Activated T-cell treated with anti-CD3 and anti-CD28 coated beads for 4 hours (primary cell): Measurements from ENCODE around the gene ADAMTS6.
"Not testable (repeated sequence)": the region's sequence is repeated elsewhere in the genome, so short reads cannot be mapped to it uniquely, and the experiment has no call there.

Experiments used
- DNase-seq: peaks from one replicate; pipeline ENCODE4 v3.0.0-alpha.2; 2020

ADAMTS6 gene, protein sequence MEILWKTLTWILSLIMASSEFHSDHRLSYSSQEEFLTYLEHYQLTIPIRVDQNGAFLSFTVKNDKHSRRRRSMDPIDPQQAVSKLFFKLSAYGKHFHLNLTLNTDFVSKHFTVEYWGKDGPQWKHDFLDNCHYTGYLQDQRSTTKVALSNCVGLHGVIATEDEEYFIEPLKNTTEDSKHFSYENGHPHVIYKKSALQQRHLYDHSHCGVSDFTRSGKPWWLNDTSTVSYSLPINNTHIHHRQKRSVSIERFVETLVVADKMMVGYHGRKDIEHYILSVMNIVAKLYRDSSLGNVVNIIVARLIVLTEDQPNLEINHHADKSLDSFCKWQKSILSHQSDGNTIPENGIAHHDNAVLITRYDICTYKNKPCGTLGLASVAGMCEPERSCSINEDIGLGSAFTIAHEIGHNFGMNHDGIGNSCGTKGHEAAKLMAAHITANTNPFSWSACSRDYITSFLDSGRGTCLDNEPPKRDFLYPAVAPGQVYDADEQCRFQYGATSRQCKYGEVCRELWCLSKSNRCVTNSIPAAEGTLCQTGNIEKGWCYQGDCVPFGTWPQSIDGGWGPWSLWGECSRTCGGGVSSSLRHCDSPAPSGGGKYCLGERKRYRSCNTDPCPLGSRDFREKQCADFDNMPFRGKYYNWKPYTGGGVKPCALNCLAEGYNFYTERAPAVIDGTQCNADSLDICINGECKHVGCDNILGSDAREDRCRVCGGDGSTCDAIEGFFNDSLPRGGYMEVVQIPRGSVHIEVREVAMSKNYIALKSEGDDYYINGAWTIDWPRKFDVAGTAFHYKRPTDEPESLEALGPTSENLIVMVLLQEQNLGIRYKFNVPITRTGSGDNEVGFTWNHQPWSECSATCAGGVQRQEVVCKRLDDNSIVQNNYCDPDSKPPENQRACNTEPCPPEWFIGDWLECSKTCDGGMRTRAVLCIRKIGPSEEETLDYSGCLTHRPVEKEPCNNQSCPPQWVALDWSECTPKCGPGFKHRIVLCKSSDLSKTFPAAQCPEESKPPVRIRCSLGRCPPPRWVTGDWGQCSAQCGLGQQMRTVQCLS (N-terminal part only)

DNA sequence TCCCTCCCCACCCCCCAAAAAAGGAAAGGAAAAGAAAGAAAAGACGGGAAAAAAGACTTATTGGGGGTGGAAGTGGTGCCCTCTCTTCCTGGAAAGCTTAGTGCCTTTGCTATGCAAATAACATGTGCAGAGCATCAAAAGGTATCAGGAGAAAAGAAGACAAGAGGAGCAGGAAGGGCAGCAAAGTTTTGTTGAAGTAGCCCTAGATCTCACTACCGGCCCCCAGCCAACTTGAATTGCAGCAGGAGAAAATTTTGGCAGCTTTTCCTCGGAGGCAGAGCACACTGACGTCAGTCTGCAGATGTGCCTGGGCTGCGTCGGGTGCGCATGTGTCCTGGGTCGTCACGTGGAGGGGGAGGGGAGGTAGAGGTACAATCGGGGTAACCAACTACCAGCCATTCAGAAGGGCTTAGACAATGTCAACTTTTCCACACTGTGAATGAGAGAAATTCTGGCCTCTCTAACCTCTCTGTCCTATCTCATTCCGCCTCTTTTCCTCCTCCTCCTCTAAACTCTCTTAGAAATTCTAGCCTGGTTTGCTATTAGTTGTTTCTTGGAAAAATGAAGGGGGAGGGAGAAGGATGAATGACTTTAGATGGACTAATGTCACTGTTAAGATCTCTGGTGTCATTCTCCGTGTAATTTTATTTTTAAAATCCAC, at the start of gene ADAMTS6:
Gene ADAMTS6 (minus strand): TSS at position 286 of the 661 bp plus-strand sequence. CDS start 8,247 bp downstream, outside the sequence.
- DNase-seq, result peak; percentile 71

DNA sequence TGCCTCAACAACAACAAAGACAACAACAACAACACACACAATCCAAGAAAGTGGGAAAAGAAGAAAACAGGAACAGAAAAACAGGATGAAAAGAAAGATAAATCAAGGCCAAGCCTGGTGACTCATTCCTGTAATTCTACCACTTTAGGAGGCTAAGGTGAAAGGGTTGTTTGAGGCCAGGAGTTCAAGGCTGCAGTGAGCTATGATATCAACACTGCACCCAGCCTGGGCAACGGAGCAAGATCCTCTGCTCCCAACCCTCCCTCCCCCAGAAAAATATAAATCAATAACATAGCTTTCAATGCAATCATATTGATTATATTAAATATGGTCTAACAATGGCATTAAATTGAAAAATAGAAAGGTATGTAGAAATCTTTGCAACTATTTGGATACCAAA, 49.2 kb upstream of the ADAMTS6 start:
- DNase-seq, result no peak

DNA sequence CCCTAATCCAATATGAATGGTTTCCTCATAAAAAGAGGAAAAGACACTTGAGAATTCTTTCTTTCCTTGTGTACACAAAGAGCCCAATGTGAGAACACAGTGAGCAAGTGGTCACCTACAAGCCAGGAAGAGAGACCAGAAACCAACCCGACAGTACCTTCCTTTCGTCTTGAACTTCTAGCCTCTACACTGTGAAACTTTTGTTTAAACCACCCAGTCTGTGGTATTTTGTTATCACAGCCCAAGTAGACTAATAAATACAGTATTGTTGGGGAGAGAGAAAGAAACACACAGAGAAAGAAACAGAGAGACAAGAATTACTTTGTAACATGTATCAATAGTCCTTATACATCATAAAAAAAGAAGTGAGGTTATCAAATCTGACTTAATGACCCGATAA, 44.0 kb upstream of the ADAMTS6 start:
- DNase-seq, result no peak

DNA sequence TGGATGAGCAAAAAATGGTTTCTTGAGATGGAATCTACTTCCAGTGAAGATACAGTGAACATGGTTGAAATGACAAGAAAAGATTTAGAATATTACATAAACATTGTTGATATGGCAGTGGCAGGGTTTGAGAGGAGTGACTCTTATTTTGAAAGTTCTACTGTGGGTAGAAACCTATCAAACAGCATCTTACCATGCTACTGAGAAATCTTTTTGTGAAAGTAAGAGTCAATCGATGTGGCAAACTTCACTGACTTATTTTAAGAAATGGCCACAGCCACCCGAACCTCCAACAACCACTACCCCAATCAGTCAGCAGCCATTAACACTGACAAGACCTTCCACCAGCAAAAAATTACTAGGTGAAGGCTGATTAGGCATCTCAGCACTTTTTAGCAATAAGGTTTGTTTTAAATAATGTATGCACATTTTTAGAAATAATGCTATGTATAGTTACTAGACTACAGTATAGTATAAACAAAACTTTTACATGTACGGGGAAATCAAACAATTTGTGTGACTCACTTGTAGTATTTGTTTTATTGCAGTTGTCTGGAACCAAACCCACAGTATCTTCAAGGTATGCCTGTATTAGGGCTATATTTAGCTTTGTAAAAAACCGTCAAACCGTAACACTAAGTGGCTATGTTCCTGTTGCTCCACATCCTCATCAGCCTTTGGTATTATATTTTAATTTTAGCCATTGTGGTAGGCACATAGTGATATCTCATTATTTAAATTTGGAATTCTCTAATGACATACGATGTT, 30.6 kb upstream of the ADAMTS6 start:
- no peak for DNase-seq

DNA sequence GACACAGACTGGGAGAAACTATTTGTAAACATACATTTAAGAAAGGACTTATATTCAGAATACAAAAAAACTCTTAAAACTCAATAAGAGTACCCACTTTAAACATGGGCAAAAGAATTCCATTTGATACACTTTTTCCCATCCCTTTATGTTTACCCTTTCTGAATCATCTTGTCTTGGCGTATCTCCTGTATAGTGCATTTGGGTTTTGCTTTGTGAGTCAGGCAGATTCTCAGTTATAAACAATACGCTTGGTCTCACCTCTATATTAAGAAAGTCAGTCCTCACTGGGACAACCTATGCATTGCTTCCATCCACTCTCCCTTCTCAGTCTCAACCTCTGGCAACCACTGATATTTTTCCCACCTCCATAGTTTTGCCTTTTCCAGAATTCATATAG, 27.3 kb upstream of the ADAMTS6 start:
- DNase-seq, result no peak

DNA sequence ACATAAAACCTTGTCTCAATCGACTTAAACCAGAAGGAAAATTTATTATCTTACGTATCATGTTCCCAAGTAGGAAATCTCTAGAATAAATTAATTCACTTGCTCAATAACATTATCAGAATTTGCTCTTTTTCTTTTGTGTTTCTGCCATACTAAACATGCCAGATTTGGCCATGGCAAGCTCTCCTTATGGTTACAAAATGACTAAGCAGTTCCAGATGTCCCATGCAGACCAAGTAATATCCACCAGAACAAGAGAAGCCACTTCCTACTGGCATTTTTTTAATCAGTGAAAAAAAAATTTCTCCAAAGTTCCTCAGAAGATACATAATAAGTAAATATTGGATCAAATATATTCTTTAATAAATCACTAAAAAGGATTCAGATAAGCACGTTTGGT, 25.2 kb upstream of the ADAMTS6 start:
- no peak for DNase-seq

DNA sequence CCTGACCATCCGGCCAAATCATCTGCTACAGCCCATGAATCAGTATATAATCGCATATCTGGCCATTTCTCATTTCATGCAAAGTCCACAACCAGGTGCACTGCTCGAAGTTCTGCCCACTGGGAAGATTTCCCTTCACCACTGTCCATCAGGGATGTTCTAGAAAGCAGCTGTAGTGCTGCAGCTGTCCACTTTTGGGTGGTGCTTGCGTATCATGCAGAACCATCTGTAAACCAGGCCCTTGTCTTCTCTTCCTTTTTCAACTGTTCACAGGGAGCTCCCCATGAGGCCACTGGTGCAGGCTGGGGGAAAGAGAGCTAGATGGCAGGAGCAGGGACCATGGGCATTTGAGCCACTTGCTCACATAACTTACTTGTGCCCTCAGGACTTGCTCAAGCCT, 7.4 kb upstream of the ADAMTS6 start:
- no peak for DNase-seq

DNA sequence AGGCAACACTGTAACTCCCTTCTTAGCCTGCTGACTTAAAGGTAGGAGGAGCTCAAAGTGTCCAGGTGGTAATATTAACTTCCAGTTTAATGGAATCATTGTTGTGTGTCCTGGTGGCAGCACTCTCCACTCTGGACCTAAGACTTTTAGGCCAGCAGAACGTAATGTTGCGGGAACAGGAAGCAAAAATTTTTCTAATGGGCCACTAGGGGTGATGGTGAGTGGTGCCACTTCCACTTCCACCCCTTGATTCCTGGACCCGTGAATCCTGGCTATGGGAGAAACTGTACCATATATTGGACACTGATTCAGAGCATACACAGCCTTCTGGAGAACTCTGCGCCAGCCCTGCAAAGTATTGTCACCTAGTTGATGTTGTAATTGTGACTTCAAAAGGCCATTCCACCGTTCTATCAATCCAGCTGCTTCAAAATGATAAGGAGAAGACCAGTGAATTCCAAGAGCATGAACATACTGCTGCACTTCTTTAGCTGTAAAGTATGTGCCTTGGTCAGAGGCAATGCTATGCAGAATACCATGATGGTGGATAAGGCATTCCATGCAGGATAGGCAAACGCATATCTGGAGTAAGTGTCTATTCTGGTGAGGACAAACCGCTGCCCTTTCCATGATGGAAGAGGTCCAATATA, 6.4 kb upstream of the ADAMTS6 start:
- not testable (repeated sequence) for DNase-seq

DNA sequence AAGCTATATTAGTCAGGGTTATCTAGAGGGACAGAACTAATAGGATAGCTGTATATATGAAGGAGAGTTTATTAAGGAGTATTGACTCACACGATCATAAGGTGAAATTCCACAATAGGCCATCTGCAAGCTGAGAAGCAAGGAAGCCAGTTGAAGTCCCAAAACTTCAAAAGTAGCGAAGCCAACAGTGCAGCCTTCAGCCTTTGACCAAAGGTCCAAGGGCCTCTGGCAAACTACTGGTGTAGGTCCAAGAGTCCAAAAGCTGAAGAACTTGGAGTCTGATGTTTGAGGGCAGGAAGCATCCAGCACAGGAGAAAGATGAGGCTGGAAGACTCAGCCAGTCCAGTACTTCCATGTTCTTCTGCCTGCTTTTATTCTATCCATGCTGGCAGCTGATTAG, 5.1 kb upstream of the ADAMTS6 start:
- not testable (repeated sequence) for DNase-seq

DNA sequence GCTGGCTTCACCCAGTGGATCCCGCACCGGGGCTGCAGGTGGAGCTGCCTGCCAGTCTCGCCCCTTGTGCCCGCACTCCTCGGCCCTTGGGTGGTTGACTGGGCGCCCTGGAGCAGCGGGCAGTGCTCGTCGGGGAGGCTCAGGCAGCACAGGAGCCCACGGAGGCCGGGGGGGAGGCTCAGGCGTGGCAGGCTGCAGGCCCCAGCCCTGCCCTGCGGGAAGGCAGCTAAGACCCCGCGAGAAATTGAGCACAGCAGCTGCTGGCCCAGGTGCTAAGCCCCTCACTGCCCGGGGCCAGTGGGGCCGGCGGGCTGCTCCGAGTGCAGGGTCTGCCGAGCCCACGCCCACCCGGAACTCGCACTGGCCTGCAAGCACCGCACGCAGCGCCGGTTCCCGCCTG, 3.7 kb upstream of the ADAMTS6 start:
- no peak for DNase-seq

DNA sequence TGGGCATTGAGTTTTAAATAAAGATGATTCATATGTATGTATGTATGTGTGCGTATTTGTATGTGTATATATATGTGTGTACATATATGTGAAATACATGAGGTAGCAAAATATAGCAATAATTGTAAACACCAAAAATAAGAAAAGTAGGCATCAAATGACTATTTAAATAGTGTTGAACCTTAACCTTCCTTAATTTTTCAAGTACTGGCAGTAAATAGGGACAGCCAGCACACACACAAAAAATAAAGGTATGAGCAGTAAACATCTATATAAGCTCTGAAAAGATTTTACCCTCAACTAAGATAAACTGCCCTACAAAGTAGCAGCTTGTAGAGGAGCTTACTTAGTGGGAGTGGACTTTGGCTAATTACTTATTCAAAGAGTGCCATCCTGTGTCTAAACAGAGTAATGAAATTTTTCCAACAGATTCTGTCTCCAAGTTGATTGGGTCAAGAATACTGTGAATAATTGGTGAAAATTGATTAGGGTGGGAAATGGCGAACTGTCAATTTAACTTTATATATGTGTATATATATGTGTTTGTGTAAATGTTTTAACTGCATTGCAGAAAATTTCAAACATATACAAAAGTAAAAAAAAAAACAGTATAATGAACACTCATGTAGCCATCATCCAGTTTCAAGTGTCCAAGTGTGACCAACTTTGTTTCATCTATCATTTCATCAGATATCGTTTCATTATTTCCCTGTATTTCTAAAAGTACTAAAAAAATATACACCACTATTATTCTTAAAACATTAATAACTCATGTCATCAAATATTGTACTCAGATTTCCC, 2.0 kb upstream of the ADAMTS6 start:
- DNase-seq, result no peak

DNA sequence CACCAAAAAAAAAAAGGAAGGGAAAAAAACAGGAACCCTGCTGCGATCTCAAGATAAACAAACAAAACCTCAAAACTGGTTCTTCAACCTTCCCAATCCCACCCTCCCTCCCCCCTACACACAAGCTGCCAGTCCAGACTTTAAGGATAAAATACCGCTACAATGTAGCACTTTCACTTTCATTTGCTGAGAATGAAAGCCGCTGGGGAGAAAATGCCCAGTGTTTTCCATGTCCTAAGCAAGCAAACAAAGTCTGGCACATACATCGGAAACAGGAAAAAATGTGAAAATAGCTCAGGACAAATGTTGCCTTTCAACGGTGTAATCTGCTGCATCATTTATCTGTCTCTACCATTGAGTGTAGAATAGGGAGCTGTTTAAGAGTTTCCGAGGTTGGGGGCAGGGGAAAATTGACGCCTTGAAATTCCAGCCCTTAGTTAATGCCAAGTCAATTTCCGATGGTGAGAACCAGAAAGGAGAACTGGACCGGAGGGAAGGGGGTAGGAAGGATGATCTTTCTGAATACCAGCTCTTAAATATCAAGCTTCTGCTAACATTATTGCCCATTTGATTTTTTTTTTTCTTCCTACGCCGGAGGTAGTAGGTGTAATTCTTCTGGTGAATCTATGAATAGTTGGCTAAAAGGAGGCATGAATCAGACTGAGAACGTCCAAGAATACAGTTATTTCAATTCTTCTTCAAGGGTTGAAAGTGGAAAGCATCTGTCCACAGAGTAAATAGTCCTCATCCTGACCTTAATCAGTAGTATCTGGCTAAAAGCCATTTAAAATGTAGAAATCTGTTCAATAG, 1.2 kb upstream of the ADAMTS6 start:
- DNase-seq, result no peak

DNA sequence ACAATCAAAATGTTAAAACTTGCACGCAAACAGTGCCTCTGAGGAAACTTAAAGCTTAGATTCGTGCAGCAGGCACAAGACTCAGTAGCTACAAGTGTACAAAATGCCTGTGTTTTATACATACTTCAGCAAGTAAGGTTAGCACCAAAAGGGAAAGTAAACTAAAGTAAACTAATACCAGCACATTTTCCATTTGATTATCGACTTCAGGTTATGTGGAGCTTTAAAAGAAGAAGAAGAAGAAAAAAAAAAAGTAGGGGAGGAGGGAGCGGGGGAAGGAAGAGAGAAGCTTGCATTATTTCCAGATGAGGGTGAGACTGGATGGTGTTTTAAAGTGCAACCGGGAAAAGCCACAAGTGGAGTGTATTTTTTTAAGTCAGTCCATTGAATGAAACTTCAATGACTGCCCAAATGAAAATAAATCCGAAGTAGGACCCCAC, 596 bp upstream of the ADAMTS6 start:
- no peak for DNase-seq

DNA sequence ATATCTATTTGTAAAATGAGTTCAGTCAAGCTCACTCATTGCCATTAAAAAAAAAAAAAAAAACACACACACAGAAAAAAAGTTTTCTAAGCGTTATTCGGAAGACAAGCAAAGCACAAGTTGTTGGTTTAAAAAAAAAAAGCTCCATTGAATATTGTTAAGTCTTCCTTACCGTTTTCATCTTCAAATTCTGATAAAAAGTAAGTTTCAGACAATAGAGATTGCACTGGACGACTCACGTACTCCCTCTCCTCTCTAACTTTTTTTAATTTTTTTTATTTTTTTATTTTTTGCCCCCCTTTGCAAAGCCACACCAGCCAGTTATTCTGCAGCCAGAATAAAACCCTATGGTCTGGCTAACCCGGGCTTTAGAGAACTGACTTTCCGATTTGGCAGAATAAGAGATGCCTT, 544 bp downstream of the ADAMTS6 start:
- DNase-seq, result no peak

DNA sequence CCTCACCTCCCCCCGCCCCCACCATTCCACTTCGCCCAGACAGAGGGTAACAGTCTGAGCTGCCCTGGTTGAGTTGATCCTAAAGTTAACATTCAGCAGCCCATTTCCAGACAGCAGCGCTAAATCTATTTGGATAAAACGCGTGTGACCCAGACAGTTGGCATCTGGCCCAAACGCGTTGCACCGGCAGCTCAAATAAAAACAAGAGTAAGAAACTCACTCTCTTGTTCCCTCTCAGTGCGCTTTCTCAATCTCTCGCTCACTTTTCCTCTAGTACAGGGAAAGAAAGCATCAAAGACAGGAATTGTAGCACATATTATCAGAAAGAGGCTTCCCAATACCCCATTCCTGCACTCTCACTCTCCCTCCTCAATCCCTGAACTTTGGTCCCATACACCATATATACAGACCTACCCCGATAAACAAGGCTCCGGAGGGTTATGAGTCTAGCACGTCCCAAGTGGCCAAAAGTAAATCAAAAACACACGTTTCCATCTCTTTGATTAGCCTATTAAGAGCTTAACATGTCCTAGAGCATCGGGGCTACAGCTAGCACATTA, 1.3 kb downstream of the ADAMTS6 start:
- DNase-seq, result no peak

DNA sequence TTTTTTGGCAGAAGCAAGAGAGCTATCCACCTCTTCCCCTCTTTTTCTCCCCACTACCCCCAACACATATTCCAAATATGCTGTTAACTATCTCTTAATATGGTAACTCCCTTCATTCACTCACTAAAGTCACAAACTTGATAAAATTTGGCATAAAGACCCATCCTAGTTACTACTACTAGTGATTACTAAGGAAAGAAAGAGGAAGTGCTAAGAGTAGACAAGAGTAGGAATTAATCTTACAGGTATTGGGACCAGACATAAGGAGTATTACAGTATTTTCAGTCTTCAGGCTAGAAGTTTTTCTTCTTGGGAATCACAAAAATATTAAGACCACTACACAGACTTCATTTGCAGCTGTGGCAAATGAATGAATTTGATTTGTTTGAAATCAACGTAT, 2.2 kb downstream of the ADAMTS6 start:
- DNase-seq, result no peak

DNA sequence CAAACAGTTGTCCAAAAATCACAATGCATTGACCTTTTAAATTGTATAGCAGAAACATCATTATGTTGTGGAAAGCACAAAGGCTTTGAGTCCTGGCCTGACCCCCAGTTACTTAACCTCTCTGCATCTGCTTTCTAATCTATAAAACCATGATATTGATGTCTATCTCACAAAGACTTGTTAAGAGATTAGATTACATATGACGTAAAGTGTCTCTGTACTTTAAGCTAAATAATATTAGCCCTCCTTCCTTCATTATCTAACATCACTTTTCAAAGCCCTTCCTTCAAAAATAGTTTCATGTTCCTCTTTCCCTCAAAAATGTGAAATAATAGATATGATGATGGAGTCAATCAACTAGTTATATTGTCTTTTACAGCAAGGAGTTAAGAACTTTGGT, 3.4 kb downstream of the ADAMTS6 start:
- DNase-seq, result no peak

DNA sequence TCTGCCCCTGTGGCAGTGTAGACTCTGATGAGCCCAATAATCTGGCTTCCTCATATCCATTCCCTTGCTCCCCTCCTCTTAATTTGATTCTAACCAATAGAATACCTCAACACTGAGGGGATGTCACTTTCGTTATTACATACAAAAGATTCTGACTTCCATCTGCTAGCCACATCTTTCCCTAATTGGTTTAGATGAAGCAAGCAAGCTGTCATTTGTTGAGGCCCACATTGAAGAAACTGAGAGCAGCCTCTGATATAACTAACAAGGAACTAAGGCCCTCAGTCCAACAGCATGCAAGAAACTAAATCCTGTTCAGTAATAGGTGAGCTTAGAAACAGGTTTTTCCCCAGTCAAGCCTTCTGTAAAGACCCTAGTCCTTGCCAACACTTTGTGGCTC, 5.8 kb downstream of the ADAMTS6 start:
- DNase-seq, result no peak

DNA sequence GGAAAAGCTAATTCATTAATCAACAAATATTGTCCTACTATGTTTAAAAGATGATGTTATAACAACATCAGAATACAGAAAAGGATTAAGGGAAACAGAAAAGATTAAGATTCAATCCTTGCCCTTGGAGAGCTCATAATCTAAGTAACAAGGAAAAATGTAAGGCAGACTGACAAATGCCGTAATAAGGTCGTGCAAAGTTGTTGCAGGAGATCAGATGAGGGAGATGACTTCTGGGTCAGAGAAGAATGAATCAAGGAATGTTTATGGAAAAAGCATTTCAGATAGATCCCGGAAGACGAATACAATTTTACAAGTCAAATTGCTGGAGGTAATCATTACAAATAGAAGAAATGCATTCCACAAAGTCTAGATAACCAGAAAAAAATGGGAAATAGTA, 6.4 kb downstream of the ADAMTS6 start:
- DNase-seq, result no peak
